Brain pericyte (primary cell): ENCODE results near the gene CNN2.

Experiments used
- DNase-seq: peaks from one replicate; pipeline ENCODE4 v3.0.0-alpha.2; 2012; ENCODE audit warnings: low read depth, low spot score

Gene CNN2

DNA sequence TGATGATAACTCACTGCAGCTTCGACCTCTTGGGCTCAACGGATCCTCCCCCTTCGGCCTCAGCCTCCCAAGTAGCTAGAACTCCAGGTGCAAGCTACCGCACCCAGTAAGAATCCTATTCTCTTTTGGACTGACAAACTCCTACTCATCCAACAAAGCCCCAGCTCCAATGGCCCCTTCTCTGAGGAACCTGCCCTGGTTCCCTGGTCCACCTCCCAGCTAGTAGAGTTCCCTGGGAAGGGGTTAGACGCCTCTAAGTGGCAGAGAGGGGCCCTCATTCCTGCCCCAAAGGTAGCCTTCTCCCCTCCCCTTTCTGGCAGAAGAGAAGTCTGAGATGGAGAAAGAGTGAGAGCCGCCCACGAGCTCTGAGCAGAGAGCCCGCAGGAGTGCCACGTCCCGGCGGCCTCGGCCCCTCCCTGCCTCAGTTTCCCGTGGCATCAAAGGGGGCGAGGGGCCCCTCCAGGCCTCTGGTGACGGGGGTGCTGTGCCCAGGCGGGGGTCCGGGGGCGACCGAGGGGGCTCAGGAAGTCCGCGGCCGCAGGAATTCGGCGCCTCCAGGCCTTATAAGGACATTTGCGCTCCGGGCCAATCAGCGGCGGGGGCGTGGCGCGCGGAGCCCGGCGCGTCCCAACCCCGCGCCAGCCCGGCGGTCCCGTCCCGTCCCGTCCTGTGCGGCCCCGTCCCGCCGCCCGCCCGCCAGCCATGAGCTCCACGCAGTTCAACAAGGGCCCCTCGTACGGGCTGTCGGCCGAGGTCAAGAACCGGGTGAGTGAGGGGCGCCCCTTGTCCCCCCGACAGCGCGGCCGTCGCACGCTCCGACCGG is at the start of gene CNN2:
TSS of gene CNN2 (plus strand) at position 649 of the 823 bp plus-strand sequence. CDS start at position 703, 54 bp downstream.
- no peak for DNase-seq

GRCh38 chr19:977058-977464 is 49.3 kb upstream of the CNN2 start:
- no peak for DNase-seq

- DNase-seq, result no peak
These were observed 47.1 kb upstream of the CNN2 start for GRCh38 chr19:979318-979741.

- no peak for DNase-seq
These were observed 46.0 kb upstream of the CNN2 start for GRCh38 chr19:980133-980998.

DNA sequence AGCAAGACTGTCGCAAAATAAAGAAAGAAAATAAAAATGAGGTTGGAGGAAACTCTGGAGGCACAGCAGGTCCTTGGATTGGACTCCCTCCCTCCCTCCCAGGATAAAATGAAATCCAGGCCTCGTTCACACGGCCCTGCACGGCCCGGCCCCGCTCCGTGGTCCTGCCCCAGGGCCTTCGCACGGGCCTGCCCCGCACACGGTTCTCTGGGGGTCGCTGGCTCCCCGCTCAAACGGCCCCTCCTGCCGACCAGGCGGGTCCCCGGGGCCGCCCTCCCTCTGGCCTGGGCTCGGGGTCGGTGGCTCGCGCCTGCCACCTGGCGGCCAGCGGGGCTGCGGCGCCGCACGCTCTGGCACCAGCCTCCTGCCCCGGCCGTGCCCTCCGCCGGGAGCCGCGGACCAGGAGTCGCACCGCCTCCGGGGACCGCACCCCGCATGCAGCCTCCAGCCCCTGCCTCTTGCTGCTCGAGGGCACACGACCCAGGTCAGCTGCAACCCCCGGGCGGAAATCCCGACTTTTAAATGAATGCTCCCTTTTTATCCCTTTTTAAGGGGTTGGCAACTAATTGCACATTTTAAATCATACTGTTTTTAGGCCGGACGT is 43.7 kb upstream of the CNN2 start:
- DNase-seq, result no peak

DNA sequence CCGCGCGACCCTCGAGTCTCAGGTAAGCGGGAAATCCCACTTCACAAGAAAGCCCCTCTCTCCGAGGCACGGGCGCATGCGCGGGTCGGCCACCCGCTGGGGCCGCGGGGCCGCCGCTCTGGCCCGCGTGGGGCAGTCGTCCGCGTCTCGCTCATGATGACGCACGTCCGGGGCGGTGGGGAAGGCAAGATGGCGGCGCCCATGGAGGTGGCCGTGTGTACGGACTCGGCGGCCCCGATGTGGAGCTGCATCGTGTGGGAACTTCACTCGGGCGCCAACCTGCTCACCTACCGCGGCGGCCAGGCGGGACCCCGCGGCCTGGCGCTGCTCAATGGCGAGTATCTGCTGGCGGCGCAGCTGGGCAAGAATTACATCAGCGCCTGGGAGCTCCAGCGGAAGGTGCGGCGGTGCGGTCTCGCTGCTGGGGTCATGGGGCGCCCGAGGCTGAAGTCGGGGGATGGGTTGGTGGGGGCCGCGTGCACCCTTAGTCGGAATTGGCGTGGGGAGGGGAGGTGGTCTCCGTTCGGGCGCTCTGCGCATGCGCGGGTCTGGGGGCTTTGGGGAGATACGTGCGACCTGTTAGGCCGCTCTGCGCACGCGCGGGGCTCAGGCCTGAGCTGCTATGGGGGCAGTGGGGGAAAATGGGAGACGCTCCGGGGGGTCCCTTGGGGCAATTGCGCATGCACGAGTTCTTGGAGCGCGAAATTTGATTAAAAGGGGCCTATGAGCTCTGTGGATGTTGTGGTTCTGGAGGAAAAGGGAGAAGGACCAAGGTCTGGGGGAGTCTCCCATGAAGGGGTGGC is 42.0 kb upstream of the CNN2 start, which contains the start of gene WDR18:
TSS of gene WDR18 (plus strand) at position 181 of the 803 bp plus-strand sequence. CDS start at position 190, 9 bp downstream.
- peak; percentile 54 for DNase-seq

DNA sequence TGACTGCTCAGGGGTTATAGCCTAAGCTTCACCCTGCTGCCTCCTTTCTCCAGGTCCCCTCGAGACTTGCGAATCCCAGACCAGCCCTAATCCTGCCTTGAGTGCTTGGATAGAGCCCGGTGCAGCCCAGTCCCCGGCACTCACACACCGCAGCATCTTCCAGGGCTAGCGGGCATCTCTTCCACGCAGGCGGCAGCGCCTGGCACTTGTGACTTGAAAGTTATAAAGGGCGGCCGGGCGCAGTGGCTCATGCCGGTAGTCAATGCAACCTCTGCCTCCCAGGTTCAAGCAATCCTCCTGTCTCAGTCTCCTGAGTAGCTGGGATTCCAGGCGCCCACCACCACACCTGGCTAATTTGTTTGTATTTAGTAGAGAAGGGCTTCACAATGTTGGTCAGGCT is 40.3 kb upstream of the CNN2 start:
- no peak for DNase-seq

DNA sequence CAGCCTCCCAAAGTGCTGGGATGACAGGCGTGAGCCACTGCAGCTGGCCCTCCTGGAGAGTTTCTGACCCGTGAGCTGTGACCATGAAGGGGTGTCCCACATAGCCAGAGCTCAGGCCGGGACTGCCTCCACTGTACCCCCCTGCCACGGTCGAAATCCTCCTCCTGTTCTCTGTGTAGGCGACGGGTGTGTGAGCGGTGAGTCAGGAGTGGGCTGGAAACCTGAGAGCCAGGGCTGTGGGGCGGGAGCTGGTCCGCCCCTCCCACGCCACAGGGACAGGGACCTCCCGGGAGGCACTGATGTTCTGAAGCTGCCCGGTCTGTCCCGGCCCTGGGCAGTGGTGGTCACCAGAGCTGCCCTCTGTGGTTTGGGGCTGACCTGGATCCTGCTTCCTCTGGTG is 38.3 kb upstream of the CNN2 start:
- no peak for DNase-seq

DNA sequence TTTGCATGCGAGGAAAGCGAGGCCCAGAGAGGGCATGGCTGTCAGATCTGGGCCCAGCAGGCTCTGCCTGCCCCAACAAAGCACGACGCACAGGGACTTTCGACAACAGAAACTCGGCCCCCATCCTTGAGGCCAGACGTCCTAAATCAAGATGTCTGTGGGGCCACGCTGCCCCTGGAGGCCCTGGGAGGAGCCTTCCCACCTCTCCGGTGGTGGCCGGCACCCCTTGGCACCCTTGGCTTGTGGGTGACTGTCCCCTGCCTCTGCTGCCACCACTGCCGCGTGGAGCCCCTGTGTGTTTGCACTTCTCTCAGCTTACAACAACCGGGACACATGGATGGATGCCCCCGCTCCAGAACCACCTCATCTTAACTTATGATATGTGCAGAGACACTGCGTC is 37.9 kb upstream of the CNN2 start:
- DNase-seq, result no peak

DNA sequence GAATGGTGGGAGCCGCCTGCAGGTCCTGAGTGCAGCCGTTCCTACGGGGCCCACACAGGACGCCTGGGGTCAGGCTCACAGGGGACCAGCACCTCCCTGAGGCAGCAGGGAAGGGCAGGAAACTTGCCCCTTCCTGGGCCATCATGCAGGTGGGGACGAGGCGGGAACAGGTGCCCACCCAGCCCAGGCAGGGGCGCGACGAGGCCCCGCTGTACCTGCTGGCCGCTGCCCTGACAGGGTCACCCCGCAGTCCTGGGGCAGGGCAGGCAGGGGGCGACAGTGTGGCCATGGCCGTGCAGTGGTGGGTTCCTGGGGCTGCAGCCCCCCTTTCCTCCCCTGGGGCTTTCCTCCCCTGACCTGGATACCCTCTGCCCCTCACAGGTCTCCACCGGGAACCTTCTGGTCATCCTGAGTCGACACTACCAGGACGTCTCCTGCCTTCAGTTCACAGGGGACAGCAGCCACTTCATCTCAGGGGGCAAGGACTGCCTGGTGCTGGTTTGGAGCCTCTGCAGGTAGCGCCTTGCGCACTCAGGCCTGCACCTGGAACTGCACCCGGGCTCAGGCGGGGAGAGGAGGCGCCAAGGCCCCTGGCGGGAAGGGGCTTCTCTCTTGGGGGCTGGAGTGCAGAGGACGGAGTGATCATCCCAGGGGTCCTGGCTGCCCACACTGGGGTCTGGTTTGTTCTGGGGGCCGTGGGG is 36.9 kb upstream of the CNN2 start:
- no peak for DNase-seq

- no peak for DNase-seq
These were observed 36.3 kb upstream of the CNN2 start for GRCh38 chr19:990119-990571.

- no peak for DNase-seq
These were observed 35.7 kb upstream of the CNN2 start for GRCh38 chr19:990746-991145.

DNA sequence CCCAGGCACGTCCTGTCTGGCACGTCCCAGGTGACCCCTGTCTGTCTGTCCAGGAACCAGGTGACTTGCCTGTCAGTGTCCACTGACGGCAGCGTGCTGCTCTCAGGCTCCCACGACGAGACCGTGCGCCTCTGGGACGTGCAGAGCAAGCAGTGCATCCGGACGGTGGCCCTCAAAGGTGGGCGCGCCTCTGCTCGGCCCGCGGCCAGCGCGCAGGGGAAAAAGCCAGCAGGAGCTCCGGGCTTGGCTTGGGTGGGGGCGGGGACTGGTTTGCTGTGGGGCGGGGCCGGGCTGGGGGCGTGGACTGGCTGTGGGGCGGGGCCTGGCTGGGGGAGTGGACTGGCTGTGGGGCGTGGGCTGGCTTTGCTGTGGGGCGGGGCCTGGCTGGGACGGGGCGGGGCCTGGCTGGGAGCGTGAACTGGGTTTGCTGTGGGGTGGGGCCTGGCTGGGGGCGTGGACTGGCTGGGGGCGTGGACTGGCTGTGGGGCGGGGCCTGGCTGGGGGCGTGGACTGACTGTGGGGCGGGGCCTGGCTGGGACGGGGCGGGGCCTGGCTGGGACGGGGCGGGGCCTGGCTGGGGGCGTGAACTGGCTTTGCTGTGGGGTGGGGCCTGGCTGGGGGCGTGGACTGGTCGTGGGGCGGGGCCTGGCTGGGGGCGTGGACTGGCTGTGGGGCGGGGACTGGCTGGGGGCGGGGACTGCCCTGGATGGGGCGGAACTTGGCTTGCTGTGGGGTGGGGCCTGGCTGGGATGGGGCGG is 35.1 kb upstream of the CNN2 start:
- no peak for DNase-seq

DNA sequence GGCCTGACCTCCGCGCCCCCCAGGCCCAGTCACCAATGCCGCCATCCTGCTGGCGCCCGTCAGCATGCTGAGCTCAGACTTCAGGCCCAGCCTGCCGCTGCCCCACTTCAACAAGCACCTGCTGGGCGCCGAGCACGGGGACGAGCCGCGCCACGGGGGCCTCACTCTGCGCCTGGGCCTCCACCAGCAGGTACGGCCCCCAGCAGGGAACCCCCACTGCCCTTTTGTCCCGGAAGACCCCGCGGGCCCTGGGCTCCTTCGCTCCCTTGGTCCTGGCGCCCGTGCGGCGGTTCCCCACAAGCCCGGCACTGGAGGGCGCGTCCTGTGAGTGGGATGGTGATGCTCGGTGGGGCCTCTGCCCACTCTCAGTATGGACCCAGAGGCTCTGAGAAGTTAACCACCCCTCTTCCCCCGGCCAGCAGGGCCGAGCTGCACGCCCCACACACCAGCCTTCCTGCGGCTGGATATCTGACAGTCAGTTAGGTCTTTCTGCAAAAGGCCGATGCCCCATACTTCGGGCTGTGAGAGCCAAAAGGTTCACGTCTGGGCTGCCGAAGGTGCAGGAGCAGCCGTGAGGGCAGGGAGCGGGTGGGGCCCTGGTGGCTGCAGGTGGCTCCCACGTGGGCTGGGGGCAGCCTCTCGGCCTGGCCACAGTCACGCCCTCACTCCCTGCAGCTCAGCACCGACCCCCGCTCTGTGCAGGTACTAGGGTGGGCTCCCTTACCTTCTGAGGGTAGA is 34.3 kb upstream of the CNN2 start:
- DNase-seq, result no peak

DNA sequence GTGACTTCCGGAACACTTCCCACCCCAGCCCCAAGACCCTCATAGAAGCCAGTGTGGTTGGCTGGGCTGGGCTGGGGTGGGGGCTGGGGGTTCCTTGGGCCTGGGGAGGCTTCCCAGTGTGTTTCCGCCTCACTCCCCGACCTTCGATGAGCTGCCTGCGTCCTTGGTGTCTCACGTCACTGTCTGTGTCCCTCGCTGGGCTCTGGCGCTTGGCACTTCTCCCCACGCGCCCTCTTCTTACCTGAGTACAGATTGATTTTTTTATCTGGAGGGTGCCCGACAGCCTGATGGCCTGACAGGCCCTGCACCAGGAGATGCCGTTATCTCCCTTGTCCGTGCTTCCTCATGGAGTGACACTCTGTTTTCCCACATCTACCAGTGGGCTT is 33.7 kb upstream of the CNN2 start:
- DNase-seq, result no peak

- no peak for DNase-seq
These were observed 33.0 kb upstream of the CNN2 start for GRCh38 chr19:993361-993830.

- DNase-seq, result no peak
These were observed 32.5 kb upstream of the CNN2 start for GRCh38 chr19:993831-994393.

GRCh38 chr19:994516-994915 is 31.9 kb upstream of the CNN2 start:
- no peak for DNase-seq
